Lower leg skin (tissue), 4 donors: ENCODE measurements around the gene ATP6V0D1. TPM values are rescaled to one million over a fixed set of nuclear protein-coding genes. Genes with fewer than 3 reads are reported as not detected.

Experiments
- DNase-seq, 2 donors: peaks; one replicate each; pipeline ENCODE4 v3.0.0-alpha.2; 2019; ENCODE audit warnings: low spot score in 2 of 2
- H3K4me3 ChIP-seq: fragments of 200-600 bp; sonication (generic); 2 replicates; pipeline ENCODE4 v1.5.1; 2017; ENCODE audit warnings: mild to moderate bottlenecking, low read depth; ENCODE audit not compliant: poor library complexity, severe bottlenecking
- CTCF ChIP-seq, 3 donors: fragments of 450-650 bp; IDR thresholded peaks; one replicate each; pipeline ENCODE4 v1.5.1; 2016; ENCODE audit warnings: antibody characterized with exemption in 3 of 3, mild to moderate bottlenecking in 3 of 3, moderate library complexity in 2 of 3
- POLR2A ChIP-seq, 2 donors: fragments of 450-650 bp; IDR thresholded peaks; one replicate each; pipeline ENCODE4 v1.6.1; 2016 to 2017; ENCODE audit warnings: antibody characterized with exemption in 2 of 2, mild to moderate bottlenecking in 1 of 2, moderate library complexity in 1 of 2
- WGBS, 2 donors: methylation state at CpG; one replicate each; pipeline ENCODE4 v1.1.5; 2018; 5-methylcytosine and 5-hydroxymethylcytosine counted together
- intact Hi-C: fragments of 100-400 bp; cut with DNase I; formaldehyde crosslinking; loops from one replicate; pipeline ENCODE4 v1.15.0; 2023; ENCODE audit warnings: low total_unique reads
- total RNA-seq, 4 donors: library from RNA; depleted of rRNA; stranded (reverse); fragments of >200 nt; gene quantifications; one replicate each; pipeline ENCODE4 v1.1.0, GENCODE V29; 2016

Gene ATP6V0D1
- total RNA-seq, 4 donors from 2014 or later, result 114 to 141 (median 131) TPM

- intact Hi-C loops, result no loop called here
- WGBS, 2 donors, result 58 to 68% methylated on average over 13 to 19 of the region's 19 CpGs
- no peak overlapping the region for H3K4me3 ChIP-seq
- no peak for TF ChIP-seq POLR2A (IDR thresholded peaks at IDR 0.05)
- TF ChIP-seq CTCF (IDR thresholded peaks at IDR 0.05), result no peak
- no peak for DNase-seq
Observed at GRCh38 chr16:67399749-67400704, 80.9 kb downstream of the ATP6V0D1 start.

DNA sequence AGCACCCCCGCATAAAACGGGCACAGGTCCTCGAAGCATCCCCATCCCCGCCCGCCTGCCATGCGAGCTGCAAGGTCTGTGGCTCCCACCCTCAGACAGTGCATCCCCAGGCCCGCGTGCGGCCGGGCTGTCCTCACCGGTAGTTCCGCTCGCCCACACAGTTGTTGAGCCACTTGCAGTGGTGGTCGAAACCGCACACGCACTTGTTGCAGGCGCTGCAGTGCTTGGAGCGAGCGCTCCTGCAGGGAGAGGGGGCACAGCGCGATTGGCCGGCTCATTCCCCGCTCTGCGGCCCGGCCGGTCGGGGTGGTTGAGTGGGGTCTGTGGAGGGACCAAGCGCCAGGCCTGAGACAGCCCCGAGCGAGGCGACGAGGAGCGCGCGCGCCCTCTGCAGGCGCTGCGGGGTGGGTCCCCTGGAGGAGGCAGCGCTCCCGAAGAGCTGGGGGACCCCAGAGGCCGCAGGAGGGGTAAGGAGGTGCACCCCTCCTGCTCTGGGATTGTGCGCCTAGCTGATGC is 81.7 kb downstream of the ATP6V0D1 start:
- WGBS, 2 donors, result 50 to 73% methylated on average over 14 to 30 of the region's 42 CpGs
- TF ChIP-seq POLR2A (IDR thresholded peaks at IDR 0.05), result no peak
- TF ChIP-seq CTCF (IDR thresholded peaks at IDR 0.05), result no peak
- H3K4me3 ChIP-seq, result no peak overlapping the region
- intact Hi-C loops, result no loop called here
- peak in 1 of 2 donors; percentile 87 for DNase-seq

DNA sequence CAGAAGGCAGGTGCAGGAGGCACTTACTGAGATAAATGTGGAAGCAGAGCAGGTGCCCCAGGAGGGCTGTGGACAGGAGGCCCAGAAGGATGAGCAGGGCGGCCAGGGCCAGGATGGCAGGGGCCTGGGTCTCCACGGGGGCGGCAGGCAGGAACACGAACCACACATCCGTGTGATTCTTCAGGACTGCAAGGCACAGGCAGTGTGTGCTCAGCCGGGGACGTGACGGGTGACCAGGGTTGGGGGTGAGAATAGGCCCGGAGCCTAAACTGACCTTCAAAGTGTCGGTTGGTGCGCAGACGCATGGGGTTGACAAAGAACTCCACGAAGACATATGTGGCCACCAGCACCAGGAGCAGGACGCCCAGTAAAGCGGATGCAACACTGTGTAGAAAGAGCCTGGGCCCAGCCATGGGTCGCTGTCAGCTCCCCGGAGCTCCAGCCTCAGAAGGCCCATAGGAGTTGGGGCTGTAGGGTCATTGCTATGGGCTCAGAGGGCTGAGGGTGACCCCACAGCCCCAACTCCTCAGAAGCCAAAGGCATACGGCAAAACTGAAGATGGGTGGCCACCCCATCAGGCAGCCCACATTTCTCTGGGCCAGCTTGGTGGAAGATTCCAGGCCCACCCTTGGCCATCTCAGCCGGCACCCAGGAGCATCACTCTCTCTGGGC is 82.3 kb downstream of the ATP6V0D1 start:
- DNase-seq, result peak in 1 of 2 donors; percentile 84
- intact Hi-C loops, result no loop called here
- WGBS, 2 donors, result 90 to 93% methylated on average over 18 to 19 of the region's 19 CpGs
- H3K4me3 ChIP-seq, result no peak overlapping the region
- TF ChIP-seq POLR2A (IDR thresholded peaks at IDR 0.05) (no peak), CTCF (IDR thresholded peaks at IDR 0.05) (no peak)

- intact Hi-C loops, result no loop called here
Observed at GRCh38 chr16:67397812-67398545, 83.0 kb downstream of the ATP6V0D1 start.

More at GRCh38 chr16:67397812-67398545, 83.0 kb downstream of the ATP6V0D1 start:
- no peak overlapping the region for H3K4me3 ChIP-seq
- DNase-seq, result peak in 1 of 2 donors; percentile 86
- TF ChIP-seq POLR2A (IDR thresholded peaks at IDR 0.05) (no peak), CTCF (IDR thresholded peaks at IDR 0.05) (no peak)
- WGBS, 2 donors, result 57 to 61% methylated on average over 21 of the region's 22 CpGs
